Inferior parietal cortex (tissue), 1 donor: ENCODE results near the gene YKT6.
A peak's percentile ranks its signal among the peaks of the same experiment; 100 is the strongest.

ENCODE experiments used
- DNase-seq: peaks from one replicate; pipeline ENCODE4 v3.0.0-alpha.2; 2016; ENCODE audit errors: extremely low spot score

YKT6 gene

GRCh38 chr7:44232901-44233715 is 32.3 kb downstream of the YKT6 start:
- no peak for DNase-seq

GRCh38 chr7:44235066-44235465 is 34.3 kb downstream of the YKT6 start:
- no peak for DNase-seq

GRCh38 chr7:44235582-44236332 is 35.0 kb downstream of the YKT6 start:
- DNase-seq: no peak

DNA sequence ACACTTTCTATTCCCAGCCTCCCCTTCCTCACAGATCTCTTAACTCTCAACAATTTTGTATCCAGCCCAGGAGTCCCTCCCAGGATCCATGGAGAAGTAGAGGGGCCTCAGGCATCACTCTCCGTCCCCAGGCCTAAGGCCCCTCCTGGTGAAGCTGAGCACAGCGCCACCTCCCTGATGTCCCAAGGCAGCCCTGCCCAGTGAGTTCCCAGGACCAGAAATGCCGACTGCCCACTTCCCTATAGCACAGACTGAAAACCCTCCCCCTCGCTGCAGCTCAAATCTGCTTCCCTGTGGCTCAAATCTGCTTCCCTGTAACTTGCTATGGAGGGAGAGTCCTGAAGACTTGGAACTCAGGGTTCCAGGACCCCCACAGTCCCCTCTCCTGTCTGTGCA is 35.6 kb downstream of the YKT6 start:
- no peak for DNase-seq

DNA sequence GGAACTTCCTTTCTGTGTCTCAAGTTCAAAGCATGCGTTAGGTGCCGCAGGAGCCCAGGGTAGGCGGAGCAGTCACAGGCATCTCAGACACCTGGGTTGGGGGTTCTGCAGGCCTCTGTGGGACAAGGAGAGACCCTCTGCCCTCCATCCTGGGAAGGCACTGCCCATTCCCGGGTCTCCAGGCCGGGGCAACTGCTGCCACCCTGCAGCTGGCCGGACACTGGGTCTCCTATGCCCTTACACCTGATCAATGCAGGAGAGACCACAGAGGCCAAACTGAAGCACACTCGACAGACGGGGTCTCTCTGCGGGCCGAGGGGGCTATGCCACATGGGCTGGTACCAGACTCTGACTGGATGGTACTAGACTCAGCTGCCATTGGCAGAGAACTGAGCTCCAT is 36.9 kb downstream of the YKT6 start:
- no peak for DNase-seq

GRCh38 chr7:44238116-44238695 is 37.4 kb downstream of the YKT6 start:
- DNase-seq: no peak

- DNase-seq: no peak
These were observed 38.6 kb downstream of the YKT6 start for GRCh38 chr7:44239361-44239760.

- DNase-seq: no peak
These were observed 39.6 kb downstream of the YKT6 start for GRCh38 chr7:44240376-44240775.

GRCh38 chr7:44240983-44241510 is 40.3 kb downstream of the YKT6 start:
- DNase-seq: peak; percentile 73

DNA sequence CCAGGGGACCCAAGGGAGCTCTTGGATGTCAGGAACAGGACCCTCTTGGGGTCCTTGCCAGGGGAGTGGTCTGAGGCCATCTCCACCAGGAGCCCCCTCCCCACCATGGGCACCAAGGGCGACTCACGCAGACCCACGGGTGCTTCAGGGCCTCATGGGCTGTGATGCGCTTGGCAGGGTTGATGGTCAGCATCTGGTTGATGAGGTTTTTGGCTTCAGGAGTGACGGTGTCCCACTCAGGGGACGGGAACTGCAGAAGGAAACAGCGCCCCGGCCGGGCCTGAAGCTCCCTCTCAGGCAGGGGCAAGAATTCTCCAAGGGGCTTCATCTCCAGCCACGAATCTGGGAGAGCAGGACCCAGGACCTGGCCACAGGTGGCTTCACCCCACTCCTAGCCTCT is 41.3 kb downstream of the YKT6 start:
- DNase-seq: no peak

DNA sequence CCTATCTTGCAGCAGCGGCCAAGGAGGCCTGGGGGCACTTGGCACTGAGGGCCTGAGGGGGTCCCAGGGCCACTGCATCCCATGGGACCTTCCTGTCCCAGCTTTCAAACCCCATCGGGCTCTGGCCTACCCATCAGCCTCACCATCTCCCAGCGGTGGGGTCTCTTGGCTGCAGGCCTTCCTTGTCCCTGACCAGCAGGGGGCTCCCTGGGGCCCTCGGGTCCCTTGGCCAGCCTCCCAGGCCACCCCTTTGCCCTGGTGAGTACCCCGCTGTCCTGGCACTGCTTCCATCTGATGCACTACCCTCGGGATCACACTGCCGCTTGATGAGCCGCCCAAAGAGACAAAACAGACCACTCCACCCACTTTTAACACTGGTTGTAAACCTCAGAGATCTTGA is 43.5 kb downstream of the YKT6 start:
- DNase-seq: no peak

GRCh38 chr7:44246396-44247113 is 45.8 kb downstream of the YKT6 start:
- no peak for DNase-seq

GRCh38 chr7:44247868-44248651 is 47.3 kb downstream of the YKT6 start:
- DNase-seq: no peak

- no peak for DNase-seq
These were observed 49.0 kb downstream of the YKT6 start for GRCh38 chr7:44249639-44250234.

DNA sequence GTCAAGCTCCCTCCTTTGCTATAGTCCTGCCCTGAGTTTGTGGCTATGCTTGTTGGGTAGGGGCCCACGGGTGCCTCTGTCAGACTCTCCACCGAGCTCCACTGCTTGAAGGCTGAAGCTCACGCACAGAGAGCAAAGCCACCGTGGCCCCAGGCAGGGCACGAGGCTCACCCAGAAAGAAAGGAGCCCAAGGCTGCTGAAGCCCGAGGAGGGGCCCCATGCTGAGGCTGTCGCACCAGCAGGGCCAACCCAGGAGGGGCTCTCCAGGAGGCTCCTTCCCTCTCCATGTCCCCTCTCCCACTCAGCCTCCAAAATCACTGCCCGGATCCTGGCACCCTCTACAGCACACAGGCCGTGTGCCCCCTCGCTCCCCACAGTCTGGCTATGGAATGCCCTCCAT is 50.5 kb downstream of the YKT6 start:
- no peak for DNase-seq

- DNase-seq: no peak
These were observed 51.1 kb downstream of the YKT6 start for GRCh38 chr7:44251881-44252280.

DNA sequence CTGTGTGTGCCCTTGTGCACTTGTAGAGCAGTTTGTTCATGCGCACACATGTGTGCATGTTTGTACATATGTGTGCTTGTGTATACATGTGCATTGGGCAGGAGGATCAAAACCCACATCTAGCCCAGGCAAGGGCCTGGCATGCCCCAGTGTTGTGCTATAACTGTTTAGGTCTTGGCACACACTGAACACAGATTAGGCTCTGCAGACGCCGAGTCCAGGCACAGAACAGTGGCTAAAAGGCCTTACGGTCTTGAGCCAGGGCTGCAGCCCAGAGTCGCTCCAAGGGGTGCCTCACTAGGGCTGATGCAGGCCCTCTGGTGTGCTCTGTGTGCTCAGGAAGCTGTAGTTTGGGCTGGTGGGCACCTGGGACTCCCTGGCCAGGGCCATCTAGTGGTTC is 55.7 kb downstream of the YKT6 start:
- no peak for DNase-seq

- no peak for DNase-seq
These were observed 56.4 kb downstream of the YKT6 start for GRCh38 chr7:44257213-44257612.

GRCh38 chr7:44257618-44258422 is 57.0 kb downstream of the YKT6 start:
- DNase-seq: peak; percentile 64

DNA sequence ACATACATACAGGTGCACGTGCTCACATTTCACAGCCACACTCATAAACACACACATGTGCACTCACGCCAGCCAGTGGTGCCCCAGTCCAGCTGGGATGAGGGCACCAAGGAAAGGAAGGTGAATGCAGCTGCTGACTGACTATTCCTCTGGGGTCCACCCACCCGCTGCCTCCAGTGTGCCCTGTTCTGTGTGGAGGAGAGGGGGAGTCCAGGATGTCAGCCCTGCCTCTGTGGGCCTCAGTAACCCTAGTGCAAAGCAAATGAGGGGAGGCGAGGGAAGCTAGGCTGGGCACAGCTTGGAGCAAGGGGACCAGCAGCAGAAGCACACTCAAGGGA is 57.6 kb downstream of the YKT6 start:
- no peak for DNase-seq
